H1 (cell line): Measurements from ENCODE around the gene ST7L. TPM values are rescaled to one million over a fixed set of nuclear protein-coding genes. Genes with fewer than 3 reads are reported as not detected.

Experiments
- CEBPB ChIP-seq: IDR thresholded peaks from 2 replicates; pipeline ENCODE4 v1.6.1; 2012; ENCODE audit warnings: low read depth, low read length
- HDAC6 ChIP-seq: IDR thresholded peaks from one replicate; pipeline ENCODE4 v1.7.1; 2012; ENCODE audit warnings: low read depth, mild to moderate bottlenecking, inconsistent platforms, low read length, moderate library complexity
- polyA plus RNA-seq, 7 experiments: library from polyadenylated mRNA; depleted of rRNA in 3 of 7; stranded (reverse) in 5 of 7; unstranded in 2 of 7; fragments of >200 nt in 5 of 7; fragments of 200-250 nt in 2 of 7; gene quantifications; 1 replicate in 5 of 7; 2 replicates in 1 of 7; 4 replicates in 1 of 7; pipeline versions ENCODE4 v1.2.1 to v1.2.3, GENCODE V29; 2011 to 2013; ENCODE audit warnings: missing spikeins in 2 of 7, mixed read lengths in 2 of 7
- total RNA-seq: library from RNA; stranded (reverse); fragmentation: NEBNext Ultra II Directional; extraction: Animal tissue kit (Norgen Biotek cat#: 25700); gene quantifications from 2 replicates; pipeline ENCODE4 v1.2.1, GENCODE V29; 2021
- TF ChIP-seq, protein P1 (sequence below), 3 experiments: IDR thresholded peaks; 1 replicate in 2 of 3; 2 replicates in 1 of 3; pipeline versions ENCODE4 v1.5.1 to v1.6.1; 2011; ENCODE audit warnings: low read length in 3 of 3, mild to moderate bottlenecking in 3 of 3, inconsistent platforms in 2 of 3, low read depth in 1 of 3, moderate library complexity in 1 of 3; ENCODE audit not compliant: insufficient read depth in 1 of 3; ENCODE audit errors: control extremely low read depth in 1 of 3

The ST7L gene
- total and polyA plus RNA-seq, 2 of the 8 experiments (the other 6 are each of a cell fraction or from before 2014, with no cell fraction given): 9.6 to 16.2 TPM

DNA sequence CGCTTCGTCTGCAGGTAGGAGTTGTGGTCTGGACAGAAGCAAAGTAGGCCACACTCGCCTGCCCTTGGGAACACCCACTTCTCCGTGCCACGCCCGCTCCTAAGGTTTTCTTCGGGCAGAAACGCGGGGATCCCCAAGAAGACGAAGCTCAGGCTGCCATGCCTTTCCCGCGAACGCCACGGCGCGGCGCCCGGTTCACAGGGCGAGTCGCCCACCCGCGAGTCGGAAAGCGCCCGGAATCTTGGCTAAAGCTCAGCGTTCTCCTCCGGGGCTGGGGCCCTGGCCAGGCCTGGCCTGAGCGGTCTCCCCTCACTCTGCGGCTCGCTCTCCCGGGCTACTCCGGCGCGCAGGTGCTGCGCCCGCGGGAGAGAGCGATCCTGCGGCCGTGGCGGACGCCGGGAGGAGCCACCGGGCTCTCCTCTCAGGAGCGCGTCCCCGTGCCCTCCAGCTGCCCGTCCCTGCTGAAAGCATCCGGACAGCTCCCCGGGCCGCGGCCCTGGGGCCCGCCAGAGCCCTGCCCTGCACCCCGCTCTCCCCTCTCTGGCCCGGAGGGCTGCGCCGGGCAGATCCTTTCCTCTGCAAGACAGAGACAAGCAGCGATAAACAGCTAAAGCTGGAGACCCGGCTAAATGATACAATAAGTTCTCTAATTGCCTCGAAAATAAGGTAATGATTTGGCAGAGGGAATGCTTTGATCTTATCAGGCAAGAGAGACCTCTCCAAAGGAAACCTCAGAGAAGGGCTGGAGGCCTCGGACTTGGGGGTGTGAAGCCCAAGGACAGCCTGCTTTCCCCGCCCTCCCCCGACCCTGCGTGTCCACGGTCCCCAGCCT lies 116.9 kb downstream of the ST7L start (continued):
- TF ChIP-seq, protein P1, sequence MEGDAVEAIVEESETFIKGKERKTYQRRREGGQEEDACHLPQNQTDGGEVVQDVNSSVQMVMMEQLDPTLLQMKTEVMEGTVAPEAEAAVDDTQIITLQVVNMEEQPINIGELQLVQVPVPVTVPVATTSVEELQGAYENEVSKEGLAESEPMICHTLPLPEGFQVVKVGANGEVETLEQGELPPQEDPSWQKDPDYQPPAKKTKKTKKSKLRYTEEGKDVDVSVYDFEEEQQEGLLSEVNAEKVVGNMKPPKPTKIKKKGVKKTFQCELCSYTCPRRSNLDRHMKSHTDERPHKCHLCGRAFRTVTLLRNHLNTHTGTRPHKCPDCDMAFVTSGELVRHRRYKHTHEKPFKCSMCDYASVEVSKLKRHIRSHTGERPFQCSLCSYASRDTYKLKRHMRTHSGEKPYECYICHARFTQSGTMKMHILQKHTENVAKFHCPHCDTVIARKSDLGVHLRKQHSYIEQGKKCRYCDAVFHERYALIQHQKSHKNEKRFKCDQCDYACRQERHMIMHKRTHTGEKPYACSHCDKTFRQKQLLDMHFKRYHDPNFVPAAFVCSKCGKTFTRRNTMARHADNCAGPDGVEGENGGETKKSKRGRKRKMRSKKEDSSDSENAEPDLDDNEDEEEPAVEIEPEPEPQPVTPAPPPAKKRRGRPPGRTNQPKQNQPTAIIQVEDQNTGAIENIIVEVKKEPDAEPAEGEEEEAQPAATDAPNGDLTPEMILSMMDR (IDR thresholded peaks at IDR 0.05; ENCODE audit: control extremely low read depth in 1 of 3, insufficient read depth in 1 of 3, low read depth in 1 of 3, low read length in 3 of 3): peak in 2 of 3 experiments; percentile 38 to 49; a peak in 2 of 4 replicates
- TF ChIP-seq HDAC6 (no peak), CEBPB (no peak)
